ENCODE data around the gene FBXO47.

The FBXO47 gene

GRCh38 chr17:38897671-38898290 lies 69.4 kb downstream of the FBXO47 start:
- H3K9ac ChIP-seq = peak overlapping the region; percentile 80
- H3K4me3 ChIP-seq = peak overlapping the region; percentile 54
- peak overlapping the region; percentile 98 for H3K27ac ChIP-seq
- no peaks in the 10 kb centered on the region for H3K9me3 ChIP-seq
- no peaks in the 10 kb centered on the region for H4K20me1 ChIP-seq
- peak overlapping the region; percentile 97 for H3K4me2 ChIP-seq
- TF ChIP-seq Cebpa-rat (IDR thresholded peaks at IDR 0.05) = no peak
- no peaks in the 10 kb centered on the region for H3K27me3 ChIP-seq
- H3K4me1 ChIP-seq = peaks cover 90% of the 10 kb centered on the region
- H3K36me3 ChIP-seq = peaks cover 64% of the 10 kb centered on the region

DNA sequence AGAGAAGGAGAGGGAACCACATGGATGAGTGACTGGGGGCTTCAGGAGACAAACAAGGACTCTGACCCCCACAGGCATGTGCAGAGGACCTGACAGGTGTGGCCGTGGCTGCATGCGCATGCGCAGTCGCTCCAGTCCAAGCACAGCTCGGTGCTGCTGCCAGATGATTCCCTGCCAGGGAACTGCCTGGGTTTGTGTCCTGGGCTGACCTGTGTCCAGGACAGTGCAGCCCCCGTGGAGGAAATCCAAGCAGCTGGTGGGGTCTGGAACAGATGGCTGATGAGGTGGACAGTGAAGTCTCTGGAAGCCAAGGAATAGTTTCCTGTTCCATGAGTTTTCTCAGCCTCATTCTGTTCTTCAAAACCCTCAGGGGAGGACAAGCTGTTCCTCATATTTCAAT lies 70.0 kb downstream of the FBXO47 start:
- H3K27ac ChIP-seq = peak overlapping the region; percentile 98
- H3K27me3 ChIP-seq = no peaks in the 10 kb centered on the region
- TF ChIP-seq Cebpa-rat (IDR thresholded peaks at IDR 0.05) = no peak
- no peaks in the 10 kb centered on the region for H3K9me3 ChIP-seq
- H4K20me1 ChIP-seq = no peaks in the 10 kb centered on the region
- peak overlapping the region; percentile 80 for H3K9ac ChIP-seq
- no peak overlapping the region for H3K4me3 ChIP-seq
- peaks cover 64% of the 10 kb centered on the region for H3K36me3 ChIP-seq
- H3K4me2 ChIP-seq = peak overlapping the region; percentile 97
- peaks cover 90% of the 10 kb centered on the region for H3K4me1 ChIP-seq

DNA sequence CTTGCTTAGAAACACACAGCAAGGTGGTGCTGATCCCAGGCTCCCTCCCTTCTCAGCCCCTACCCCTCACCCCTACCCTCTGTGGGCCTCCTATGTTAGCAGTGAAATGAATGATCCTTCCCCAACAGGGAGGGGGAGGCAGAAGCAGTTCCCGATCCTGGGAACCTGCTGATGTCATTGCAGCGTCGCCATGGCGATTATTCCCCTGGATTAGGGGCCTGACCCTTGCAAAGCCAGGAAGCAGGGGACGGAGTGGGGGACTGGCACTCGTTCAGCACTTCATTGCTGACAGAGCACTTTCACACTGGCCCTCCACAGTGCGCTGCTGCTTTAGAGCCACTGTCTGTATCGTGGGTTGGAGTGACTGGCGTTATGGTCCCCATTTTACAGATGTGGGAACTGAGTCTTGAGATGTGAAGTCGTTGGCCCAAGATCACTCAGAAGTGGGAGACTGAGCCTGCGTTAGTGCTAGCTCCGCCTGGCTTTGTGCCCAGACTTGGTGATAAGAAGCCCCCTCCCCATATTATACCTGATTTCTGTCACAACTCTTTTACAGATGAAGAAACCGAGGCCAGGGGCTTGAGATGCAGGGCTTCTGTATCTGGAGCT lies 70.8 kb downstream of the FBXO47 start:
- Histone ChIP-seq H3K9me3 (no peaks in the 10 kb centered on the region), H3K4me1 (peaks cover 90% of the 10 kb centered on the region), H3K27me3 (no peaks in the 10 kb centered on the region), H3K27ac (peak overlapping the region; percentile 98), H3K9ac (0 out of 2 replicates have a peak overlapping the region, but pooled peaks have one; percentile 80), H3K36me3 (peaks cover 65% of the 10 kb centered on the region), H3K4me3 (no peak overlapping the region), H3K4me2 (peak overlapping the region; percentile 97), H4K20me1 (no peaks in the 10 kb centered on the region)
- no peak for TF ChIP-seq Cebpa-rat (IDR thresholded peaks at IDR 0.05)

DNA sequence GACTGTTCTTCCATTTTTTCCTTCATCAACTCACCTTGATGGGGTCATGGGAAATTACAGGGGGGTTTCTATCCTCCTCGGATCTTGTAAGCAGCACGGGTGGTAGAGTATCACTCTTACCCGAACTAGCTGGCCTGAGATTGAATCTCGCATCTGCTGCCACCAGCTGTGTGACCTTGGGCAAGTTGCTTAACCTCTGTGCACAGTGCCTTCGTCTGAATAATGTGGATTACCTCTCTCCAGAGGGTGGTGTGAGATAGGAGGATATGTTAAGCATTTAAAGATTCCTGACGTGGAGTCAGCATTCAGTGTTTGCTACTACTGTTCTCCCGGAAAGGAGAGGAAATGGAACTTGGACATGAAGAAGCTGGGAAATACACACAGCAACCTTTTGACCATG lies 72.9 kb downstream of the FBXO47 start:
- peak overlapping the region; percentile 78 for H3K27ac ChIP-seq

GRCh38 chr17:38893607-38894006 lies 73.6 kb downstream of the FBXO47 start:
- H3K36me3 ChIP-seq = peaks cover 82% of the 10 kb centered on the region
- no peaks in the 10 kb centered on the region for H3K27me3 ChIP-seq
- H3K4me1 ChIP-seq = peaks cover 84% of the 10 kb centered on the region
- peaks cover 12% of the 10 kb centered on the region; the same call in 1 of the 2 replicates for H4K20me1 ChIP-seq
- H3K4me2 ChIP-seq = peak overlapping the region; percentile 65
- H3K27ac ChIP-seq = peak overlapping the region; percentile 78
- peak overlapping the region; percentile 21; the same call in 1 of the 2 replicates for H3K9ac ChIP-seq
- no peaks in the 10 kb centered on the region for H3K9me3 ChIP-seq
- TF ChIP-seq Cebpa-rat (IDR thresholded peaks at IDR 0.05) = no peak
- H3K4me3 ChIP-seq = no peak overlapping the region

More for the DNA sequence above, 72.9 kb downstream of the FBXO47 start:
- Histone ChIP-seq H3K9me3 (no peaks in the 10 kb centered on the region), H3K36me3 (peaks cover 75% of the 10 kb centered on the region), H3K4me3 (no peak overlapping the region), H3K4me1 (peaks cover 89% of the 10 kb centered on the region), H3K9ac (no peak overlapping the region), H4K20me1 (peaks cover 7% of the 10 kb centered on the region; the same call in 1 of the 2 replicates), H3K27me3 (no peaks in the 10 kb centered on the region), H3K4me2 (peak overlapping the region; percentile 65)
- no peak for TF ChIP-seq Cebpa-rat (IDR thresholded peaks at IDR 0.05)

- peaks cover 16% of the 10 kb centered on the region for H4K20me1 ChIP-seq
These were observed 74.1 kb downstream of the FBXO47 start for GRCh38 chr17:38893113-38893512.

DNA sequence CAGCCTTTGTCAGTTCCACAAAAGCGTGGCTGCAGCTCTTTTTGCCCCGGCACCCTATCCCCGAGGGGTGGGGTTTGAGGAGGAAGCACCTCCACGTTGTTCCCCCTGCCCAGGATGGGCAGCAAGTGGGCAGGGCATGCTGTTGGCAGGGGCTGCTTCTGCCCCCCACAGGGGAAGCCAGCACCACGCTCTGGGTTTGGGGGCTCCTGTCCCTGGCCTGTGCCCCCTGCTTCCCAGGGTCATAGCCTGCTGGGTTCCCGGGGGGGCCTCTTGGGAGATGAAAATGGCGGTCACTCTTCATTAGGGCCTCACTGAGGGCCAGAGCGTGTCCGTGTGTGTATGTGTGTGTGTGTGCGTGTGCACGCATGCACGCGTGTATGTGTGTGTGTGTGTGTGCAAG lies 74.6 kb downstream of the FBXO47 start:
- TF ChIP-seq Cebpa-rat (IDR thresholded peaks at IDR 0.05) = no peak
- Histone ChIP-seq H3K9ac (peak overlapping the region; percentile 27; the same call in 1 of the 2 replicates), H3K27me3 (no peaks in the 10 kb centered on the region), H3K9me3 (no peaks in the 10 kb centered on the region), H3K4me1 (peaks cover 74% of the 10 kb centered on the region), H4K20me1 (peaks cover 21% of the 10 kb centered on the region), H3K36me3 (peaks cover 92% of the 10 kb centered on the region), H3K4me2 (peak overlapping the region; percentile 65), H3K27ac (peak overlapping the region; percentile 65), H3K4me3 (no peak overlapping the region)

More at GRCh38 chr17:38893113-38893512, 74.1 kb downstream of the FBXO47 start:
- Histone ChIP-seq H3K4me3 (no peak overlapping the region), H3K4me1 (peaks cover 79% of the 10 kb centered on the region), H3K27me3 (no peaks in the 10 kb centered on the region), H3K9ac (peak overlapping the region; percentile 21; the same call in 1 of the 2 replicates), H3K36me3 (peaks cover 87% of the 10 kb centered on the region), H3K27ac (peak overlapping the region; percentile 78), H3K9me3 (no peaks in the 10 kb centered on the region), H3K4me2 (peak overlapping the region; percentile 65)
- no peak for TF ChIP-seq Cebpa-rat (IDR thresholded peaks at IDR 0.05)

DNA sequence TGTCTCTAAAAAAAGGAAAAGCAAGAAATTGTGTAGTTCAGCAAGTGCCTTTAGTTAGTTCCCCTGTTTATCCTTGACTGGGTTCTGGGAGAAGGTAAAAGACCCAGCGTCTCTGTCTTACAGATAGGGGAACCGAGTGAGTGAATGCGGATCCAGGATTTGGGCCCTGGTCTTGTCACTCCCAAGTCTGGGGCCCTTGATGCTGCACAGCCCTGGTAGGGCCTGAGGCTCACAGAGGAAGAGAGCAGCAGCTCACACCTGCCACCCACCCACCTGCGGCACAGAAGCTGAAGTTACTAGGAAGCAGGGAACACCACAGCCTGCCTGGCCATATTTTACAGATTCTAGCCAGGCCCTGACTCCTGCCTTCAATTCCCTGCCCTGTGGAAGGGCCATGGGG lies 75.1 kb downstream of the FBXO47 start:
- no peaks in the 10 kb centered on the region for H3K9me3 ChIP-seq
- peaks cover 94% of the 10 kb centered on the region for H3K36me3 ChIP-seq
- no peak overlapping the region for H3K4me3 ChIP-seq
- no peaks in the 10 kb centered on the region for H3K27me3 ChIP-seq
- peak overlapping the region; percentile 27; the same call in 1 of the 2 replicates for H3K9ac ChIP-seq
- no peak for TF ChIP-seq Cebpa-rat (IDR thresholded peaks at IDR 0.05)
- H4K20me1 ChIP-seq = peaks cover 27% of the 10 kb centered on the region
- peak overlapping the region; percentile 65 for H3K27ac ChIP-seq
- peak overlapping the region; percentile 65 for H3K4me2 ChIP-seq
- peaks cover 74% of the 10 kb centered on the region for H3K4me1 ChIP-seq

DNA sequence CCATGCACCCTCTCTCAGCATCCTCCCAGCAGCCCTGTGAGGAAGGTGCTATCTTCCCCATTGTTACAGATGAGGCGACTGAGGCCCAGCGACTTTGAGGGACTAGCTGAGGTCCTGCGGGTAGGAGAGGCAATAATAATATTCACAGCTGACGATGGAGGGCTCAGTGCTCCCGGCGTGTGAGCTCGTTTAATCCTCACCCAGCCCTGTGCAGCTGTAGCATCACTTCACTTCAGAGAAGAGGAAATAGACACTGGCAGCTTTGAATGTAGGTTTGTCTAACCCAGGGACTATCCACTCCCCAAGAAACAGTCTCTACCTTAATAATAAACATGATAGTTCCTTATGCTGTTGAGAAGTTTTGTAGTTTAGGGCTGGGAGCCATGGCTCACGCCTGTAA lies 75.8 kb downstream of the FBXO47 start:
- Histone ChIP-seq H3K27ac (peak overlapping the region; percentile 65), H3K27me3 (no peaks in the 10 kb centered on the region), H3K4me3 (no peak overlapping the region), H3K4me2 (peak overlapping the region; percentile 65), H3K9ac (0 out of 2 replicates have a peak overlapping the region, but pooled peaks have one; percentile 27), H3K36me3 (peaks cover 94% of the 10 kb centered on the region), H3K9me3 (no peaks in the 10 kb centered on the region), H4K20me1 (peaks cover 33% of the 10 kb centered on the region), H3K4me1 (peaks cover 74% of the 10 kb centered on the region)
- TF ChIP-seq Cebpa-rat (IDR thresholded peaks at IDR 0.05) = no peak

- no peak overlapping the region for H3K4me2 ChIP-seq
- H3K9ac ChIP-seq = no peak overlapping the region
- peaks cover 75% of the 10 kb centered on the region for H3K4me1 ChIP-seq
- H4K20me1 ChIP-seq = peaks cover 44% of the 10 kb centered on the region
- H3K27me3 ChIP-seq = no peaks in the 10 kb centered on the region
- TF ChIP-seq Cebpa-rat (IDR thresholded peaks at IDR 0.05) = no peak
- H3K4me3 ChIP-seq = no peak overlapping the region
- H3K36me3 ChIP-seq = peaks cover 90% of the 10 kb centered on the region
- H3K9me3 ChIP-seq = no peaks in the 10 kb centered on the region
- peak overlapping the region; percentile 65 for H3K27ac ChIP-seq
These were observed 76.8 kb downstream of the FBXO47 start for GRCh38 chr17:38890410-38890746.
